ENCODE data around the gene SAP30L. TPM values are rescaled to one million over a fixed set of nuclear protein-coding genes. Genes with fewer than 3 reads are reported as not detected.

SAP30L gene
- total RNA-seq, 1 experiment from 2014 or later, result 22.4 TPM

DNA sequence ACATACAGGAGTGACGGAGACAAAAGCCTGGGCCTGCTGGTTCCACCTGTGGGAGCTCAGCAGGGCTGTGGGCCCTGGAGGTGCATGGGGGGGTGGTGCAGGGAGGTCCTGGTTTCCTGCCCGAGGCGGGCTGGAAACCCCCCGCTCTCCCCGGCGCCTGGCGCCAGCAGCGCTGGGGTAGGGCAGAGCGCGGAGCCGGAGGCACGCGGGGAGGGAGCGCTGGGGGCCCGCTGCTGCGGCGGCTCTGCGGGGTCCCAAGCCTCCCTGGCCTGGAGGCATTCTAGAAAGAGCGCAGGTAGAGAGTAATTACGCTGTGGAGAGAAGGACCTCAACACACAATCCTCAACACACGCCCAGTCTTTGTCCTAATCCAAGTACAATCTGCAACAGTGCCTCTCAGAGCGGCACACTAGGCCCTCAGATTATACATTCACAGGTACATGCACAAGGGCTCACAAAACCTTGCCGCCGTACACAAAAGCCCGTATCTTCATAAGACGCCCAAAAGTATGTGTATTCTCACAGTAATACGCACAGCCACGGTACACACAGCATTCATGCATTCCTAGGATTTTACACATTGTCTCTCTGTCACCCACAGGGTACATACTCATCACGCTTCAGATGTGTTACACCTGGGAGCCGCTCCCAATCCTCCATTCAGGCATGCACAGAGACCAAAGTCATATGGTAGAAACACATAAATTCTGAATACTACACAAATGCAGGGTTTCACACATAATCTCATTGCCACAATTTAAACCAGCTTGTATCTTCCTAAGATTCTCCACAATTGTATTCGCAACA, 34.4 kb downstream of the SAP30L start:
- no peak for DNase-seq (ENCODE audit: low spot score)

DNA sequence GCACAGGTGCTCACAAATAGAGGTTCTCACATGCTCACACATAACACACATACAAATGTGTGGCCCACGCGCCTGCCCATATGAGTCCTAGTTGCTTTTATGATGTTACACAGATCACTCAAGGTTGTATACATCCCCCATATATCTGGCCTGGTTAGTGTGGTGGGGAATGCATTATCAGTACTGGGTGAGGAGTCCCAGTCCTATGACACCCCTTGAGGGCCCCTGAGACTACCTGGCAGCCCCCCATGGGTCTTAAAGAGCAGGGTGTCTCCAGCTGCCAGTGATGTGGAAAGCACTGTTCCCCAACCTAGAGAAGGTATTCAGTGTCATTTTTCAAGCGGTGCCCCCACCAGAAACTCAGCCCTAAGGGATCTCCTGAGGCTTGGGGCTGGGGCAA, 35.0 kb downstream of the SAP30L start:
- DNase-seq (ENCODE audit: low spot score), result no peak

DNA sequence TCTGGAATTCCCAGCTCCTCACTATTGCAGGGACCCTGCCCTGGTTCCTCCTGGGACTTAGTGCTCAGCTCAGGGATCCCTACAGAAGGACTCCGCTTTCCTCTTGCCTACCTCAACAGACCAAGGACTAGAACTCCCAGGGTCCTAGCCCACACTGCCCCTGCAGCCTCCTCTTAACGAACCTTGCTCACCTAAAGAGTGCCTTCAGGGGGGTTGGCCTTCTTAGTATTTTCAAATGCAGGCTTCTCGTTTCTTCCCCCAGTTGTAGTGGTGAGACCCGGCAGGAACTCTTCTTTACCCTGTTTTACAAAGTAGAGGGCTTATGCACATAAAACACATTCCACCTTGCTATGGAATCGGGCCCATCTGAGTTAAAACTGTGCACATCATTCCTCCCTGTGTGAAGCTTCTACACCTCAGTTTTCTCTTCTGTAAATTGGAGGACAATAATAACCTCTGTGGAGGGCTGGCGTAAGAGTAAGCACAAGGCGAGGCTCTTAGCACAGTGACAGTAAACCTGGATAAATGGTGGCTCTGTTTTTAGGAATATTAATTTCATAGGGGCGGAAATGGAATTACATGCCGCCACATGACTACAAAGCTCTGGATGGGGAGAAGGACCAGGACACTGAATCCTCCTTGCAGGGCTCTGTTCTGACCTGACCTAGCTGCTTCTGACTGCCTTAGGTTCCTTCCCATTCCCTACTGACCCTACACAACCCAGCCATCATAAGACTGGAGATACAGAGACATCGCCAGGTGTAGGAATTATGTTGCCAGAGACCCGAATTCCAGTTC, 36.0 kb downstream of the SAP30L start:
- DNase-seq (ENCODE audit: low spot score), result no peak

DNA sequence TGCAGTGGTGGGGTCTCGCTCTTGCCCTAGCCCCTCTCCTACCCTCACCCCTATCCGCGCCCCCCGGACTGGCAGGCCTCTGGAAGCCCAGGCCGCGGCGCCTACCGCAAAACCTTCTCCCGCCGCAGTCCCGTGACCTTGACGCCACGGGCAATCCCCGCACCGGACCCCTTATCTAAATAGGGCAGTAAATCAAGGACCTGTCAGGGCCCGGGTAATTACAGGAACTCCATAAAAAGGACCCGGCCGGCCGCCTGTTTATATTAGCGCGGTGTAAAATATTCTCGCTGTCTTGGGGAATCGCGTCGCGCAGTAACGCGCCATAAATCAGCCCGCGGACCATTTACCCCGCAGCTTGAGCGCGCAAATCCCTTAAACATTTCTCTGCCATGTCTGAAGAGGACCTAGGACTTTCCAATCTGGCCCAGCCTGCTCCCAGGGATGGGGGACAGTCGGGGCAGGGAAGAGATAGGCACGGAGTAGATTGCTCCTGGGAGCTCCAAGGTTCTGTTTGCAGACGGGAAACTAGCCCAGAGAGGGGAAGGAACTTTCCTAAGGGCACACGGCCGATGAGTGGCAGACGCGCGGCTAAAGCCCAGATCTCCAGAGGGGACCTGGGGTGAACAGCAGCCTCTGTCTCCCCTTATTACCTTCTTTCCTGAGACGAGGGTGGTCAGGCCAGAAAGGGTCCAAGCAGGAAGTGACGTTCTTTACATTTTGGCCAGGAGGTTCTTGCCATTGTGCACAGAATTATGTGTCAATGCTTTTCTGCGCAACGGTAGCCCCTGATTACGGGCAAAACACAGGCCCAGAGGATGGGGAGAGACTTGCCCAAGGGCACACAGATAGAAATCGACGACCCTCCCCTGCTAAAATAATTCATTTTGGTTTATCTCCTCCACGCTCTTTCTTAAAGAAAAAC, 37.0 kb downstream of the SAP30L start:
- DNase-seq (ENCODE audit: low spot score), result no peak

DNA sequence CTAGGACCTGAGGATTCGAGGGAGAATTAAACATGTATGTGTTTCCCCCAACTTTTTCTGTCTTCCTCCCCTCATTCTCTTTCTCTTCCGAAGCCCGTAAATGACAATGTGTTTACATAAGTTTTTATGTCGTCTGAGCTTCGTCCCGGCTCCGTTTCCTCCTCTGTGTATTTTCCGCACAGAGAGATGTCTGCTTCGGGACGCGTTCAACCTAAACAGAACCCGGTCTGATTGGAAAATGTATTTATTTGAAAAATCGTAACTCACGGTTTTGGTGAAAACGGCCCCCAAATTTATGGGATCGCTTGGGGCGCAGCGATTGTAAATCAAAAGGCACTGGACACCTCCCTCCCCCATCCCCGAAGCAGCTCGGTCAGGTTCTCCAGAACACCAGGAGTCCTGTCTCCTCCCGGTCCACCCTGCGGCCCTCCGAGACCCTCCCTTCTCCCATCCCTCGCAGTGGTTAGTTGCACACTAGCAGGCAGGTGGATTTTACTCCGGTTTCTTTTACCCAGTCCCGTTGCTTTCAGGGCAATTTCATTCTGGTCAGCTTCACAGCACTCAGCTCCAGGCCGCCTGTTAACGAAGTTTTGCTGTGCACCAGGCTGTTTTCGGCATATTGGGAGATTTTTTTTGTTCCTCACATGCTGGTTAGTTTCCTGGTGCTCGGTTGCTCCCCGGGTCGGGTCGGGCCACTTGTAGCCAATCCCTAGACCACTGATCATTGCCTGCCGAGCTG, 38.0 kb downstream of the SAP30L start:
- DNase-seq (ENCODE audit: low spot score), result no peak

DNA sequence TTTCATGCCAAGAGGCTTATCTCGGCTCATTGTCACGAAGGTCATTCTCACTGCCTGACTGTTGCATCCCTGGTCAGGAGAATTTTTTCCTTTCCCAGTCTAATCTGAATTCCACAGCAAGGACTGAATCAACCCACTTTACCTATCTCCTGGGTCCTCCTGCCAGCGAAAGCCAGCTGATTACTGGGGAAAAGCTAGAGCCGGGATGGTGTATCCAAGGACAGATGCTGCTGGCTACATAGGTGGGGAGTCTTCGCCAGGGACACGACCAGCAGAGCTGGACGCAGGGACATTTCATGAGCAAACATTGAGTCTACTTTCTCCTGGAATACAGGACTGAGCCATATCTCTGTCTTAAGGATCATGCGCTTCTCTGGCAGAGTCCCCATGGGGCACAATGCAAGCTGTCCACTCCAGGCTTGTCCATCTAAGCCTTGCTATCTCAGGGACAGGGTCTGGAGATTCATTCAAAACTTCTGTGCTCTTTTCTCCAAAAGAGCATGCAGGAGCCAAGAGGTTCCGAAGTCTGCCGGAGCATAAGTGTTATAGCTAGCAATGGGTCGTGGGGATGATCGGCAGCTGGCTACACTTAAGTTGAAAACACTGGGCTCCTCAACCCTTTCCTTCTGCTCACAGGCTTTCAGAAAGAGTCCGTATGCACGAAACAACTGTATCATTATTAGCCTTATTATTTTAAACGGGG, 38.7 kb downstream of the SAP30L start:
- DNase-seq (ENCODE audit: low spot score), result no peak

DNA sequence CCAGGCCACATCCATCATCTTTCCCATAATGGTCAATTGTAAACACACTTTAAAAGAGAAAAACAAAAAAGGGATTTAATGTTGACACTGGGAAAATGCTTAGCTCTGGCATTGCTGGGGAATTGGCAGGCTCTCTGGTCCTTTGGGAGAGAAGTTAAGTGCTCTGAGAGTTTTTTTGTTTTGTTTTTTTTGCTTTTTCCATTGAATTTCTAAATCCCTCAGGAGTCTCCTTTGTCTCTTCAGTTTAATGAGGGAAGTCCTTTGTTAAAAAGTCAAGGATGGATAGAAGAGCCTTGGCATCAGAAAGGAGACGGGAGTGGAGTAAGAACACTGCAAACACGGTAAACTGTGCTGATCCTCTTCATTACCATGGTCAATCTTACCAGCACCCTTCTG, 39.3 kb downstream of the SAP30L start:
- DNase-seq (ENCODE audit: low spot score), result no peak

DNA sequence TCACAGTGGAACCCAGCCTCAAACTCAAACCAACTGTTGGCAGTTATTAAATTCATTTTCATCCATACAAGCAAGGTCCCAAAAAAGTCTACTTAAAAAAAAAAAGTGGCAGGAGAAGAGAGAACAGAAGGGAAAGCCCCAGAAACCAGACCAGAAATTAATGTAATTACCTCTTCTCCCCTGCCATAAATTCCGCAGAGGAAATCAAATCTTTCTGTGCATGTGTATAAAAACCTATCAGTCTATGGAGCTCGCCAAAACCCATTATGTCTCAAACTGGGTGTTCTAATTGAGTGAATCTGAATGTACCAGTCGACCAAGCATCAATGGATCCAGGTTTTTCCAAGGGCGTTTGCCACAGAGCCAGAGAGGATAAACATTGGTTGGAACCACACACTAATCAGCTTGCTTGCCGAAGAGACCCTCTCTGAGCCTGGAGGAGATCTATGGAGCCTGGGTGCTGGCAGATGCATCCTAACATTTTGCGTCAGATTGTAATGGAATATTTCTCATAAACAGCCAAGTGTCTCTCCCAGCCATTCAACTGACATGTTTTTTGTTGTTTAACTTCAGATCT, 40.1 kb downstream of the SAP30L start:
- DNase-seq (ENCODE audit: low spot score), result no peak

DNA sequence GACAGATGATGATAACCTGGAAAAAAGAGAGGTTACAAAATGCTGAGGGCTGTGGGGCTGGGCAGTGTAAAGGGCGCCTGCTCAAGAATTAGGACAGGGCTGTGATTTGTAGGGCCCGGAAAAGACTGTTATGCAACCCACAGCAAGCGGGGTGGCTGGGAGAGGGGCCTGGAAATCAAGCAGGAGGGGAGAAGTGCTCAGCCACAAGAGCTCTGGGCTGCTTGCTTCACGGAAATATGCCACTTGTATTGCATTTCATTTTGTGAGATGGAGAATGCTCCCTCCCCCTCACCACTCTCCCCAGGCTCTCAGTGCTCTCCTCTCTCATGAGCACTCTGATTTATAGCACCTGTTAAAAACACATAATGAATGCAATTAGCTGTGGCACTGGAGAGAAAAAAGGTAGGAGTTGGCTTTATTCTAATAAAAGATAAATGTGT, 40.6 kb downstream of the SAP30L start:
- DNase-seq (ENCODE audit: low spot score), result no peak

DNA sequence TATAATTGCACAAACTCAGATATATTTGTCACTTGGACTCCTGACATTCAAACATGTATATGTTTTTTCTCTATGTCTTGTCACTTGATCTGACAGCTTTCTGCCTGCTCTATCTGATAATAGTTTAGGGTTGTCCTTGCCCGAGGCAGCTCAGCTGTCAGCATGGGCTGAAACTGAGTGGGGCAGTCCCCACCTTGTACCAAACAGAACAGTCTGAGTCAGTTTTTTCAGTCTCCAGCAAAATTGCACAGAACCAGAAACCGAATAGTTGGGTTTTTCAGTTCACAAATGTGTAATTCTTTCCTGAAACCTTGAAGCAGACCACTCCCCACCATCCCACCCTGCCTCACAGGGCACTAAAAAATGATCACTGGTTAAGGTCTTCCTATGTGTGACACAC, 41.7 kb downstream of the SAP30L start:
- no peak for DNase-seq (ENCODE audit: low spot score)

DNA sequence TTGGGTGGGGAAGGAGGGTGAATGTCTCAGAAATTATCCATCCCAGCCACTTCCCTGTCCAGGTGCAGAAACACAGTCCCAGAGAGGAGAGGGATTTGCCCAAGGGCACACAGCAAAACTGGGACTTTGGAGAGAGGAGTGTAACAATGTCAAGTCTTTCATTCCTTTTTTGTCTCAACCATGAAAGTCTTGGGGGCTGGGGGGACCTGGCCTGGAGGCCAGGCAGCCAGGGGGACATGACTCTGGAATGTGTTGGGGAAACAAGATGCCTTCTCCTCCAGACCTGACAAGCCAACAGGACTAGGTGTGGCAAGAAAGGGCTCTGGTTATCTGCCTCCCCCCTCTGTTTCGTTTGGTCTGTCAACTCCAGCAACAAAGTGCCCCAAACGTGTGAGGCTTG, 46.1 kb downstream of the SAP30L start:
- no peak for DNase-seq (ENCODE audit: low spot score)

DNA sequence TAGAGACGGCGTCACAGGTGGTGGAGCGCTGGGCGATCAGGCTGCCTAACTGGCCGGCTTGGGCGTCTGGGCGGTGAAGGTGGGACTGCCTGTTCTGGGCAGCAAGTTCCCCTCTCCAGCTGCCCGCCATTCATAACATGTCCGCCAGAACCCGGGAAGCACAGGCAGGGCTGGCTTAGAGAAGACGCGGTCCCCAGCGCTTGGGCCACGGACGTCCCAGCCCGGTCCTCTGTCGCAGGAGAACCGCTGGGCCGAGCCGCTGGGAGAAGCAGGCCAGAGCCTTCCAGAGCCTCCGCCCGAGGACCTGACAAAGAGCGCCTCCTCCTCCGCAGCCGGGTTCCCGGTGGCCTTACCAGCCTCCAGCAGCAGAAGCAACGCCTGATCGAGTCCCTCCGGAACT, 47.5 kb downstream of the SAP30L start:
- DNase-seq (ENCODE audit: low spot score), result no peak

DNA sequence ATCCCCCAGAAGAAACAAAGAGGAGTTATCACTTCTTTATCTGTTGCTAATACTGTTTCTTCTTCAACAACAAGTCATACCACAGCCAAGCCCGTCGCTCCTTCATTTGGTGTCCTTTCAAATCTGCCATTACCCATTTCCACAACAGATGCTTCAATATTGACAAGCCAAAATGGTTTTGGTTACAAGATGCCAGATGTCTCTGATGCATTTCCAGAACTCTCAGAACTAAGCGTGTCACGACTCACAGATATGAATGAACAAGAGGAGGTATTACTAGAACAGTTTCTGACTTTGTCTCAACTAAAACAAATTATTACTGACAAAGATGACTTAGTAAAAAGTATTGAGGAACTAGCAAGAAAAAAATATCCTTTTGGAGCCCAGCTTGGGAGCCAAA, 48.2 kb downstream of the SAP30L start:
- no peak for DNase-seq (ENCODE audit: low spot score)

DNA sequence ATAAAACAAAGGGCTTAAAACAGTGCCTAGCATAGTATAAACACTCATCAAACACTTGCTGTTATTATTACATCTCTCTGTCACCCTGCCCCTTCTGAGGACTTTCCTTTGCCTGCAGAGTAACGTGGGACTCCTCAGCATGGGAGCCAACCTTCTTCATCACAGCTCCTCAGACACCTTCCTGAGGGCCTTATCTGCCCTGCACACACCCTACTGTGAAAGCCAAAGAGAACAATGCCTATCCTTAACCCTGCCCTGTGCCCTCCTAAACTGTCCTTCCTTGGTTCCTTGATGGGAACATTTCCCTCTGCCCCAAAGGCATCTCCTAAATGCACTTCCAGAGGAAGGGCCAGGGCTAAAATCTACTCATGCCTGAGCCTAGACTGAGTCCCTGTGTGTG, 52.8 kb downstream of the SAP30L start:
- no peak for DNase-seq (ENCODE audit: low spot score)

DNA sequence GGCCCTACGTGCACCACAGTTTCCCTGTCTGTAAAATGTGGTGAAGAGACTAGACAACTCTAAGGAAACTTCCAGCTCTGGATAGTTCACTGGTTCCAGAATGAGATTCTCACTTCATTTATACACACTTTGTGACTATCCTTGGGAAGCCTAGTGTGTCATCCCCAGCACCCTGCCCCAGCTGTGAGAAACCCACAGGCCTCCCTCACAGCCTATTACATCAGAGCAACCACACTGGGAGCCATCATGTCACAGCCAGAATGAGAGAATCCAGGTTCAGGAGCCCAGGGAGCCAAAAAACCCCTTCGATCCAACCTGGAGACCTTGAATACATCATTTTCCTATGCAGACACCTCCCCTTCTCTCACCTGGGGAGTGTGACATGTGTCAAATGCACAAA, 53.2 kb downstream of the SAP30L start:
- DNase-seq (ENCODE audit: low spot score), result no peak

DNA sequence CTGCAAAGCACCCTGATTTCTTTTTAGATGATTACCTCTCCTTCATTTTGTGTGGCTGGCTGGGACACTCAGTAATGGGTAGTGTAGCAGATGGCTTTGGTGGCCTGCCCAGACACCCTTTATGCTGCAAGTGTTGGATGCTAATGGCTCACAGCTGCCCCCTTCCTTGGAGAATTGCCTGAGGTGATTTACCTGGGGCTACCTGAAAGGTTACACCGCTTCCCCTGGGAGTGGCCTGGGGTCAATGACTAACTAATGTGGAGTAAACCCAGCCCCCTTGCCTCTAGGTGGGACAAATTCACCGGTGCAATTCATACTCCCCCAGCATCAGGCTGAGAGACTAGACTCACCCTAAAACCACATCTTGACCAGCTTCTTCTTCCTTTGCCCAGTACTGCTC, 55.8 kb downstream of the SAP30L start:
- DNase-seq (ENCODE audit: low spot score), result no peak

DNA sequence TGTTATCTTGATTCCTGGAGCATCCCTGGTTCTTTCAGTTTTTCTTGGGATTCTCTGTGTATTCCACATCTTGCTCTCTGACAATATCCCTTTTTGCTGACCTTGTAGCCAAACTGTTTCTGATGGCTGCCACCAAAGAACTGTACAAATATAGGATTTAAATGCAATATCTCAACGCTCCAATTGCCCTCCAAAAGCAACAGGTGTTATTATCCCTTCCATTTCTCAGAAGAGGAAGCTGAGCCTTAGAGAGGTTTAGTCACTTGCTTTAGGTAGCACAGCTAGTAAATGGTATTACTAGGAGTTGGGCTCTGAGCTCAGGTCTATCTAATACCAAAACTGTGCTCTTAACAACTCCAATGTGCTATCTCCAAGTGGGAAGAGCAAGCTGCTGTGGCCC, 56.4 kb downstream of the SAP30L start:
- DNase-seq (ENCODE audit: low spot score), result no peak

DNA sequence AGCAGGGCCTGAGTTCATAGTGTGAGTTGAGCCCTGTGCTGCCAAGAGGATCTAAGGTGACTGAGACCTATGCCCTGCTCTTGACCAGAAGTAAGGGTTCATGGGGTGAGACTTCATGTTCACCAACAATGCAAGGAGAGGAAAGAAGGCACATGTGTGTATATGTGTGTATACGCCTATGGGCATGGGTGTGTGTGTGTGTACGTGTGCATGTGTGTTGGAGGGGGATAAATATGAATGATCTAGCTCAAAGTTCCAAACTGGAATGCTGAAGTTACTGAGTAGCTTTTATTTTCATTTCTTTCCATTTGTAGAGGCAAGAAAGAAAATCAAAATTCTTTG, 57.9 kb downstream of the SAP30L start:
- no peak for DNase-seq (ENCODE audit: low spot score)

DNA sequence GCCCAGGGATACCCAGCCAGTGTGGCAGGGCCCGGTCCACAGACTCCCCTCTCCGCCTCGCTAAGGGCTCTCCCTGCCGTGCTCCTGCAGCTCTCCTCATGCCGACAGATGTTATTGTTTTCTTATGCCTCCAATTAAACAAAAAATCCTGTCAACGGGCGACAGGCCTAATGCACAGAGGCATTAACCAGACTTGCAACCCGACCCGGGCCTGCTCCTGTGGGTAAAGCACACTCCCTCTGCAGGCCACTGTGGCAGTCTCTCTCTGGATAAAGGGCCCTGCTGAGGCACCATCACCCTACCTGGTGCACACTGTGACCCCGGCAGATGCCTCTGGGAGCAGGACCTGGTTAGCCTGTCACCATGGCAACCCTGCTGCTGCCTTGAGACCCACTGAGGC, 59.8 kb downstream of the SAP30L start:
- no peak for DNase-seq (ENCODE audit: low spot score)

DNA sequence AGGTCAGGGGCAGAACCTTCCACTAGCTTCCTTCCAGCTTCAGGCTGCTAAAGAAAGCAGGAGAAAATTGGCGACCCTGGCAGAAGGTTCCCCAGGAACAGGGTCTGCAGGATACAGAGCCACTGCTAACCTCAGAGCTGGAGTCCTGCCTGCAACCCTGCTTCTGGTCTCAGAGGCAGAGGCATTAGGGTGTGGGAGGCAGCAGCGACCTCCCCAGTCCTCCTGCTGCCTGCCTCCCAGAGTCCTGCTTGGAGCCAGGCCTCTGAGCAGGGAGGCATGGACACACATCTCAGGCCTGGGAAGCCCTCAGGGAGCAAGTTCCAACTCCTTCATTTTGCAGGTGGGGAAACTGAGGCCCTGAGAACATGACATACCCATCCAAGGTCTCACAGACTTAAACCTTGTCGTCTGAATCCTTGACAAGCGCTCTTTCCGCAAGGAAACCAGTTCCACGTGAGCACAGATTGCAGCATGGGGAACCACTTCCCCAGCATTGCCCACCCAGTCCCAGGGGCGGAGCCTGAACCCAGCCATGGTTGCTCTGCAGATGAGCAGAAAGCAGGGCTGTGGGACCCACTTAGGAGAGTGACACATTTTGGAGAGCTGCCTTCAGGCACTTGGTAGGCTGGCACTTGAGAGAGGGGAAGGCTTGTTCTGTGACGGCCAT, 60.4 kb downstream of the SAP30L start:
- no peak for DNase-seq (ENCODE audit: low spot score)

Data from A172 (cell line).